Right atrium auricular region (tissue), 2 donors: ENCODE results near the gene CRY1. TPM values are rescaled to one million over a fixed set of nuclear protein-coding genes. Genes with fewer than 3 reads are reported as not detected.

Experiments
- DNase-seq: peaks from one replicate; pipeline ENCODE4 v3.0.0-alpha.2; 2019; ENCODE audit warnings: low spot score
- H3K27ac ChIP-seq, 2 donors: fragments of 200-600 bp; sonication (generic); 1 replicate in 1 of 2; 2 replicates in 1 of 2; pipeline ENCODE4 v1.5.1; 2016 to 2019
- H3K27me3 ChIP-seq, 2 donors: fragments of 200-600 bp; sonication (generic); one replicate each; pipeline versions ENCODE4 v1.5.1 to v1.6.0; 2017 to 2019
- H3K36me3 ChIP-seq: fragments of 200-600 bp; sonication (generic); one replicate; pipeline ENCODE4 v1.5.1; 2016
- H3K4me1 ChIP-seq, 2 donors: fragments of 200-600 bp; sonication (generic); one replicate each; pipeline versions ENCODE4 v1.5.1 to v1.6.0; 2017 to 2019
- H3K4me3 ChIP-seq, 2 donors: fragments of 200-600 bp; sonication (generic); 1 replicate in 1 of 2; 2 replicates in 1 of 2; pipeline ENCODE4 v1.5.1; 2017 to 2019; ENCODE audit warnings: mild to moderate bottlenecking in 1 of 2, moderate library complexity in 1 of 2
- H3K9me3 ChIP-seq, 2 donors: fragments of 200-600 bp; sonication (generic); one replicate each; pipeline ENCODE4 v1.5.1; 2019
- total RNA-seq, 2 donors: library from RNA; depleted of rRNA; stranded (reverse); fragments of >200 nt; gene quantifications; one replicate each; pipeline ENCODE4 v1.1.0, GENCODE V29; 2016
- TF ChIP-seq, protein P1 (sequence below), 2 donors: fragments of 200-600 bp; sonication (generic); IDR thresholded peaks; one replicate each; pipeline ENCODE4 v1.5.1; 2019; ENCODE audit warnings: antibody characterized with exemption in 2 of 2

The CRY1 gene
- total RNA-seq, 2 donors from 2014 or later = 16.2 to 23.7 TPM

- H3K4me1 ChIP-seq = peaks cover 0 to 36% of the 10 kb centered on the region in 2 donors
- TF ChIP-seq, protein P1, sequence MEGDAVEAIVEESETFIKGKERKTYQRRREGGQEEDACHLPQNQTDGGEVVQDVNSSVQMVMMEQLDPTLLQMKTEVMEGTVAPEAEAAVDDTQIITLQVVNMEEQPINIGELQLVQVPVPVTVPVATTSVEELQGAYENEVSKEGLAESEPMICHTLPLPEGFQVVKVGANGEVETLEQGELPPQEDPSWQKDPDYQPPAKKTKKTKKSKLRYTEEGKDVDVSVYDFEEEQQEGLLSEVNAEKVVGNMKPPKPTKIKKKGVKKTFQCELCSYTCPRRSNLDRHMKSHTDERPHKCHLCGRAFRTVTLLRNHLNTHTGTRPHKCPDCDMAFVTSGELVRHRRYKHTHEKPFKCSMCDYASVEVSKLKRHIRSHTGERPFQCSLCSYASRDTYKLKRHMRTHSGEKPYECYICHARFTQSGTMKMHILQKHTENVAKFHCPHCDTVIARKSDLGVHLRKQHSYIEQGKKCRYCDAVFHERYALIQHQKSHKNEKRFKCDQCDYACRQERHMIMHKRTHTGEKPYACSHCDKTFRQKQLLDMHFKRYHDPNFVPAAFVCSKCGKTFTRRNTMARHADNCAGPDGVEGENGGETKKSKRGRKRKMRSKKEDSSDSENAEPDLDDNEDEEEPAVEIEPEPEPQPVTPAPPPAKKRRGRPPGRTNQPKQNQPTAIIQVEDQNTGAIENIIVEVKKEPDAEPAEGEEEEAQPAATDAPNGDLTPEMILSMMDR (IDR thresholded peaks at IDR 0.05) = no peak
- no peak for DNase-seq
- no peaks in the 10 kb centered on the region for H3K27me3 ChIP-seq
- H3K9me3 ChIP-seq = no peaks in the 10 kb centered on the region
- H3K27ac ChIP-seq = no peak overlapping the region
- H3K4me3 ChIP-seq = no peak overlapping the region
- H3K36me3 ChIP-seq = peaks cover 32% of the 10 kb centered on the region
These were observed 128.8 kb downstream of the CRY1 start for GRCh38 chr12:106964526-106964925.

DNA sequence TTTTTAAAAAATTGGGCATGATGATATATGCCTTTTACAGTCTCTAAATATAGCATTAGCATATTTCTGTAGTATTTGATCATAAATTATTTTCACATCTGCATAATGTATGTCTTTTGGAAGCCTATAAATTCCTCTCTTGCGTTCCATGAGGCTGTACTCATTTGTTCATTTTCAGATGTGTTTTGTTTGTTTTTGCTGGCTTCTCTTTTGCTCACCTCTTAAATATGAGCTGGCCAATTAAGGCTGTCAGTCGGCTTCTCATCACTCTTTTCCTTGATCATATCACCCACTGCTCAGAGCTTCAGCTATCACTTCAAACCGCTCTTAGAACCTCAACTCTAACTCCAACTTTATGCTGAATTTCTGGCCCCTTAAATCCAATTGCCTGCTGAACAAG is 131.1 kb downstream of the CRY1 start:
- H3K9me3 ChIP-seq = no peaks in the 10 kb centered on the region
- H3K27ac ChIP-seq = peak overlapping the region in 1 of 2 donors; percentile 8
- H3K36me3 ChIP-seq = peaks cover 10% of the 10 kb centered on the region
- H3K4me3 ChIP-seq = no peak overlapping the region
- DNase-seq = no peak
- TF ChIP-seq, protein P1 (IDR thresholded peaks at IDR 0.05) = no peak
- H3K4me1 ChIP-seq = peaks cover 0 to 59% of the 10 kb centered on the region in 2 donors
- H3K27me3 ChIP-seq = no peaks in the 10 kb centered on the region

DNA sequence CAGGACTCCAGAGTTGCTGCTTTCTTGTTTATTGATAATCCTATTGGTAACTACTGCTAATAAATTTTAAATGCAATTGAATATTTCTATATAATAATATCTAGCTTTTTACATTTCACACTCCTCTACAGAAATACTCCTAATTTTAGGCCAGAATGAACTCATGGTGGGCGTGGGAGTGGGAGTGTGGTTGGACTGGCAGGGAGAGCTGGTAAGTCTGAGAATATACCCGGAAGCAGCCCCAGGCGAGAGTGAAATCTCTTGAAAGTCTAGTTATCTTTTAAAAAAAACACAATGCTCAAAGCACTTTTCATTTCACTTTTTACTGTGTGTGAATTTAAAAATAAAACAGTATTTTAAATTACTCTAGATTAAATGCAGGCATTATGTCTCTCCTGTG is 132.9 kb downstream of the CRY1 start:
- DNase-seq = no peak
- H3K36me3 ChIP-seq = peaks cover 4% of the 10 kb centered on the region
- TF ChIP-seq, protein P1 (IDR thresholded peaks at IDR 0.05) = no peak
- H3K27ac ChIP-seq = no peak overlapping the region
- peaks cover 0 to 61% of the 10 kb centered on the region in 2 donors for H3K4me1 ChIP-seq
- H3K4me3 ChIP-seq = no peak overlapping the region
- H3K27me3 ChIP-seq = no peaks in the 10 kb centered on the region
- no peaks in the 10 kb centered on the region for H3K9me3 ChIP-seq

DNA sequence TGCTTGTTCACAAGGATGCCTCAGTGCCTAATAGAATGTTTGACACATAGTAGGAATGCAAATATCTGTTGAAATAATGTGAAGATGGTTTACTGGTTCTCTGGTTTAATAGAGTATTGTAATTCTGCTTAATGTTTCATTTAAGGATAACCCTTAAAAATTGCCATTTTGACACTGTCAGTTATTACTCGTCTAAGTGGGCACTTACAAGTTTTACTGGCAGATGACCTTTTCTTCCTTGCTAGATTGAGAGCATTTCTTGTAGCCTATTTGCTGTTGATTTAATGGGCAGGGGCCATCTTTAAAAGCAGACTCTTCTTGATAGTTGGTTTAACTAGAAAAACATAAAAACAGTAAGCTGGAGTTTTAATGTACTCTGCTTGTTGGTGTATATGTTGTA is 135.8 kb downstream of the CRY1 start:
- peaks cover 0 to 60% of the 10 kb centered on the region in 2 donors for H3K4me1 ChIP-seq
- peak overlapping the region; percentile 92 to 97 for H3K4me3 ChIP-seq
- peak overlapping the region in 1 of 2 donors; percentile 99 for H3K27ac ChIP-seq
- H3K27me3 ChIP-seq = no peaks in the 10 kb centered on the region
- TF ChIP-seq, protein P1 (IDR thresholded peaks at IDR 0.05) = no peak
- no peak for DNase-seq
- no peaks in the 10 kb centered on the region for H3K36me3 ChIP-seq
- H3K9me3 ChIP-seq = no peaks in the 10 kb centered on the region

GRCh38 chr12:106956048-106956578 is 137.2 kb downstream of the CRY1 start:
- Histone ChIP-seq H3K4me1 (peaks cover 0 to 47% of the 10 kb centered on the region in 2 donors), H3K9me3 (no peaks in the 10 kb centered on the region), H3K4me3 (peak overlapping the region; percentile 92 to 97), H3K27ac (peak overlapping the region; percentile 99), H3K27me3 (no peaks in the 10 kb centered on the region), H3K36me3 (no peaks in the 10 kb centered on the region)
- TF ChIP-seq, protein P1 (IDR thresholded peaks at IDR 0.05) = peak; percentile 23 to 53
- peak; percentile 69 for DNase-seq
